GM12801 (cell line): Measurements from ENCODE around the gene ARHGDIA.

Experiments used
- CTCF ChIP-seq: IDR thresholded peaks from one replicate; pipeline ENCODE4 v1.5.1; 2011; ENCODE audit warnings: control low read depth; ENCODE audit not compliant: insufficient read length; ENCODE audit errors: extremely low read depth

Gene ARHGDIA

GRCh38 chr17:81870981-81871386 is at the start of gene ARHGDIA:
Gene ARHGDIA (minus strand): TSS chr17:81871337. CDS start chr17:81869930, 1,407 bp downstream.
- no peak for TF ChIP-seq CTCF

- TF ChIP-seq CTCF = no peak
Observed at GRCh38 chr17:81918832-81919545, 47.9 kb upstream of the ARHGDIA start.

- no peak for TF ChIP-seq CTCF
Observed at GRCh38 chr17:81917565-81918332, 46.6 kb upstream of the ARHGDIA start, which contains the start of gene SIRT7. Gene SIRT7 (minus strand): TSS chr17:81918176. CDS start chr17:81918131, 45 bp downstream.

GRCh38 chr17:81916234-81917001 is 45.3 kb upstream of the ARHGDIA start:
- TF ChIP-seq CTCF = no peak

GRCh38 chr17:81915331-81915730 is 44.2 kb upstream of the ARHGDIA start:
- TF ChIP-seq CTCF = no peak

- TF ChIP-seq CTCF = no peak
Observed at GRCh38 chr17:81914103-81914850, 43.1 kb upstream of the ARHGDIA start.
